ENCODE data around the gene SLC12A7.

- TF ChIP-seq, protein P1, sequence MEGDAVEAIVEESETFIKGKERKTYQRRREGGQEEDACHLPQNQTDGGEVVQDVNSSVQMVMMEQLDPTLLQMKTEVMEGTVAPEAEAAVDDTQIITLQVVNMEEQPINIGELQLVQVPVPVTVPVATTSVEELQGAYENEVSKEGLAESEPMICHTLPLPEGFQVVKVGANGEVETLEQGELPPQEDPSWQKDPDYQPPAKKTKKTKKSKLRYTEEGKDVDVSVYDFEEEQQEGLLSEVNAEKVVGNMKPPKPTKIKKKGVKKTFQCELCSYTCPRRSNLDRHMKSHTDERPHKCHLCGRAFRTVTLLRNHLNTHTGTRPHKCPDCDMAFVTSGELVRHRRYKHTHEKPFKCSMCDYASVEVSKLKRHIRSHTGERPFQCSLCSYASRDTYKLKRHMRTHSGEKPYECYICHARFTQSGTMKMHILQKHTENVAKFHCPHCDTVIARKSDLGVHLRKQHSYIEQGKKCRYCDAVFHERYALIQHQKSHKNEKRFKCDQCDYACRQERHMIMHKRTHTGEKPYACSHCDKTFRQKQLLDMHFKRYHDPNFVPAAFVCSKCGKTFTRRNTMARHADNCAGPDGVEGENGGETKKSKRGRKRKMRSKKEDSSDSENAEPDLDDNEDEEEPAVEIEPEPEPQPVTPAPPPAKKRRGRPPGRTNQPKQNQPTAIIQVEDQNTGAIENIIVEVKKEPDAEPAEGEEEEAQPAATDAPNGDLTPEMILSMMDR (IDR thresholded peaks at IDR 0.05), result no peak
- no peak for TF ChIP-seq POLR2A (IDR thresholded peaks at IDR 0.05)
Measured at GRCh38 chr5:1099926-1100663, 11.8 kb downstream of the SLC12A7 start.
